ENCODE results near the gene POLR2B. TPM values are rescaled to one million over a fixed set of nuclear protein-coding genes. Genes with fewer than 3 reads are reported as not detected.

Gene POLR2B
- total RNA-seq (2022; extraction: Qiagen RNA extraction): 63.8 to 78.9 TPM (median 68.1 TPM) in 5 replicates

DNA sequence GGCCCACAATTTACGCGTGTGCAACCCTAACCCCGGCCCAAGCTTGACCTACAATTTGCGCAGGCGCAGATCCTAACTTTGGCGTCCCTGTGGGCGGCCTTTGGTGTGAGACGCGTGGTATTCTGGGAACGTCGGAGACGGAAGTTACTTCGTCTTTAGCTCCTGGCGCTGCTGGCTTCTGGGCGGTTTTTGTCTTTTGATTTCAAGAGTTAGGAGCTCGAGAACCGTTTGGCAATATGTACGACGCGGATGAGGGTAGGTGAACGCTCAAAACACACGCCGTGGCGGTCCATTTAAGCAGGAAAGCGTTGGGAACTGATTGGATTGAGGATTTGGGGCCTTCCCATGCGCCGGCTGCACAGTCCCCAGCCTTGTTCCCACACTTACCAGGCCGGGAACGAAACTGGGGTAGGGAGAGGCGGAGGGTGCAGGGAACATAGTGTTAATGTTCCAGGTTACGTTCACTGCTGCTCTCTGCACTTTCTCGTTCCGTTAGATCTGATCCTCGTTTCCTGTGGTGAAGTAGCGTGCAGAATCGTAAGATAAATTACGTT is at the start of gene POLR2B:
POLR2B (plus strand) TSS at position 147 of the 554 bp plus-strand sequence; CDS start at position 237, 90 bp downstream.

DNA sequence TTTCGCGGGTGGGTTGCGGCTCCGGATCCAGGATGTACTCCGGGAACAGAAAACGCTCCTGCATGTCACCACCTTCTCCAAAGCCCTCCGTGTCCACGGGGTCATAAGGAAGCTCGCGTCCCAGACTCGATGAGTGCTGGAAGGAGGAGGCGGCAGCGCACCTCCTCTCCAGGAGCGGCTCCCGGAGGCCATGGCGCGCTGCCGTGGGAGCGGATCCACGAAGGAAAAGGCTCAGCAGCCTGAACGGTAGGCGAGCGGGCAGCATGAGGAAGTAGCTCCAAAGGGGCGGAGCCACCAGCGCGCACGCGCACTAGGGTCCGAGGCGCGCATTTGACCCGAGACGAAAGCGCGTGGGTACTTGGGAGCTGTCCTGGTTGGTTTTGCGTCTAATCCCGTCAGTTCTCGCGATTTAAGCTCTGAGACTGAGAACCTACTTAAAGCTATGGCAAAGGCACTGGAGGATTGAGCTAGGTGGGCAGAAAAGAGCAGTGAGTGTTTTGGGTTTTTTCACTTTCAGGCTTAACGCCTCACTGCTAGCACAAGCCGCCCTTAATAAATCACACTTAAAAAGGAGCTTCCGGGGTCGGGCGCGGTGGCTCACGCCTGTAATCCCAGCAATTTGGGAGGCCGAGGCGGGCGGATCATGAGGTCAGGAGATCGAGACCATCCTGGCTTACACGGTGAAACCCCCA is 1.2 kb upstream of the POLR2B start, which contains the start of gene NOA1:
NOA1 (minus strand) TSS at position 286 of the 692 bp plus-strand sequence; CDS start at position 265, 21 bp downstream.

Other genes with a start within 250 kb of the POLR2B start
- not detected in 5 replicates for gene SPINK2, start 157.2 kb upstream of the POLR2B start, total RNA-seq (2022; extraction: Qiagen RNA extraction)
- 7.1 to 8.8 TPM (median 7.8 TPM) in 5 replicates for gene REST, start 71.0 kb upstream of the POLR2B start, total RNA-seq (2022; extraction: Qiagen RNA extraction)
- 14.0 to 17.5 TPM (median 16.5 TPM) in 5 replicates for gene NOA1, start 1.3 kb upstream of the POLR2B start, total RNA-seq (2022; extraction: Qiagen RNA extraction)
- gene IGFBP7, start 131.5 kb downstream of the POLR2B start, total RNA-seq (2022; extraction: Qiagen RNA extraction): 206 to 336 TPM (median 240 TPM) in 5 replicates

All from A549 treated with CORT108297 at 1 μM for 4 hours (cell line).